HG02798 (cell line): ENCODE measurements around the gene MEDAG.

ENCODE experiments used
- ATAC-seq: cut with Tn5 transposase; IDR thresholded peaks from one replicate; pipeline ENCODE4 v1.9.1; 2021; ENCODE audit warnings: mild to moderate bottlenecking; ENCODE audit not compliant: unreplicated experiment, poor library complexity

Gene MEDAG

GRCh38 chr13:30934803-30935202 lies 28.7 kb downstream of the MEDAG start:
- ATAC-seq: no peak

- ATAC-seq: no peak
These were observed 30.9 kb downstream of the MEDAG start for GRCh38 chr13:30936971-30937370.

- ATAC-seq: no peak
These were observed 37.8 kb downstream of the MEDAG start for GRCh38 chr13:30943881-30944280.

- no peak for ATAC-seq
These were observed 51.3 kb downstream of the MEDAG start for GRCh38 chr13:30957258-30957943.

GRCh38 chr13:30959678-30960077 lies 53.6 kb downstream of the MEDAG start:
- ATAC-seq: no peak

- ATAC-seq: no peak
These were observed 57.7 kb downstream of the MEDAG start for GRCh38 chr13:30963791-30964190.

GRCh38 chr13:30965380-30965779 lies 59.3 kb downstream of the MEDAG start:
- no peak for ATAC-seq

GRCh38 chr13:30966101-30966500 lies 60.0 kb downstream of the MEDAG start:
- no peak for ATAC-seq

GRCh38 chr13:30968846-30969245 lies 62.8 kb downstream of the MEDAG start:
- ATAC-seq: no peak

- ATAC-seq: no peak
These were observed 65.5 kb downstream of the MEDAG start for GRCh38 chr13:30971575-30971974.

GRCh38 chr13:30972888-30973377 lies 66.9 kb downstream of the MEDAG start:
- no peak for ATAC-seq

- ATAC-seq: no peak
These were observed 68.3 kb downstream of the MEDAG start for GRCh38 chr13:30974350-30974749.
